ENCODE measurements around the gene DNAH14.
"Not testable (repeated sequence)": the region's sequence is repeated elsewhere in the genome, so short reads cannot be mapped to it uniquely, and the experiment has no call there.

The DNAH14 gene

DNA sequence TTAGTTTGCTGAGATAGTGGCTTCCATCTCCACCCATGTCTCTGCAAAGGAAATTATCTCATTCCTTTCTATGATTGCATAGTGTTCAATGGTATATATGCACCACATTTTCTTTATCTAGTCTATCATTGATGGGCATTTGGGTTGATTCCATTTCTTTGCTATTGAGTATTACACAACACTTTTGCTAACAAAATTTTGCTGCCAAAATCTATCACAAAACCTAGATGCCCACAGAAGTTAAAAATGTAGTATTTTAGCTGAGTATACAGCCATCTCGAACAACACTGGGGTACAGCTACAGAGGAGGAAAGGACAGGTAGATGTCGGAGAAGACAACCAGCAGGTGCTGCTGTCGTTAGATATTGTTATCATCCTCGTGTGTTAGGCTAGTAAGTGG is 430.6 kb downstream of the DNAH14 start:
- DNase-seq: no peak

DNA sequence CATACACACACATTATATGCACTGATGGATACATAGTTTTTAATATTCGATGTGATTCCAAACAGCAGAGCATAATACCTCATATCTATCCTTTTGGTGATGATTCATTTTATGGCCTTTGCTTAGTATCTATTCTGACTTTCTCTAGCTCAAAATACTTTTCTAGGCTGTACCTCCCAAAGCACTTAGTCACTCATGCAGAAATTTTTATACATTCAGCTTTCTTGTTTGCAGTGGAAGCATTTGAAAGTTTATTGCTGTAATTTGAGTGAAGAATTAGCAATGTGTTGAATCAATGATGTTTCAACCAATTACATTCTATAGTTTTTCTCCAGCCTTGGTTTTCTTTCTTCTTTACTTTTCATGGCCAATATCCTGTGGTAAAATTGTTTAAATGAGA is 431.7 kb downstream of the DNAH14 start:
- DNase-seq: no peak

DNA sequence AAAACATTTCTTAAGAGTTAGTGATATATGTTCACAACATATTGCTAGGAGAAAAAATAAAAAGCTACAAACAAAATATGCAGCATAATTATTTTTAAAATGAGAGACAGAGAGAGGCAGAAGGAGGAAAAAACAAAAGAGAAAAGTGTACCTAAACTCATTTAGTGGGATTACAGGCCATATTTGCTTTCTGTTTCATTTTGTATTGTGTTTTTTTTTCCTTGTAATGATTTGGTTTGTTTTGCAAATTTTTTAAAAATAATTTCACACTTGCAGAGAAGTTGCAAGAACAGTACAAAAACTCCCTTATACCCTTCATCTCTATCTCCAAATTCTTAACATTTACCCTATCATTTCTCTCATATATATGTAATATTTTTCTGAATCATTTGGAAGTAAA is 433.3 kb downstream of the DNAH14 start:
- no peak for DNase-seq

DNA sequence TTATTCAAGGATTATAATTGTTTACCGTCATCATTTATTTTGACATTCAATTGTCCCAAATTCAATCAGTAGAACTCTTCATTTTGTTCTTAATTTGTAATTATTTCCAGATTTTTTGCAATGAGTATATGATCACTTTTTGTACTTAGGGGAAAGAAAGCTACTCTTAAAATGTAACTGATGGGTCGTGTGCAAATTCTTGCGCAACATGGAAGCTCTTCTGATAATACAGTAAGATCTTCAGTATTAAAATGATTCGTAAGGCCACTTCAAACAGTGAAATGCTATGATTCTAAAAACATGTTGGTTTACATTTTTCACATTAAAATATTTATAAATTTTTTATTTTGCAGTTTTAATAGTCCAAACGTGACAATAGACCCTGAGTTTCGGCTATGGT is 435.0 kb downstream of the DNAH14 start:
- DNase-seq: no peak

DNA sequence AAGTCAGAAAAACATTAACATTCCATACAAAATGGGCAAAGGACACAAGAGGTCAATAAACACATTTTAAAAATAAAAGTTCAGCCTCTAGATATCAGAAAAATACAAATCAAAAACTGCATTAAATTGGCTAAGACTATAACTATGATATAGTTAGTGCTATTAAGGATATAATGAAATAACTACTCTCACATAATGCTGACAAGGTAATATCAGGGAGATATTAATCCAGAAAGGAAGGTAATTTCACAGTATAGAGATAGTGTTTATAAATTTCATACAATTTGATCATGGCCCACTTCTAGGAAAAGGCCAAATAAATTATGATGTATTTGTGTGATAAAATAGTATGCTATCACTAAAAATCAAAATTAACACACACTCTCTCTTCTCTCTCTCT is 436.5 kb downstream of the DNAH14 start:
- DNase-seq: no peak

DNA sequence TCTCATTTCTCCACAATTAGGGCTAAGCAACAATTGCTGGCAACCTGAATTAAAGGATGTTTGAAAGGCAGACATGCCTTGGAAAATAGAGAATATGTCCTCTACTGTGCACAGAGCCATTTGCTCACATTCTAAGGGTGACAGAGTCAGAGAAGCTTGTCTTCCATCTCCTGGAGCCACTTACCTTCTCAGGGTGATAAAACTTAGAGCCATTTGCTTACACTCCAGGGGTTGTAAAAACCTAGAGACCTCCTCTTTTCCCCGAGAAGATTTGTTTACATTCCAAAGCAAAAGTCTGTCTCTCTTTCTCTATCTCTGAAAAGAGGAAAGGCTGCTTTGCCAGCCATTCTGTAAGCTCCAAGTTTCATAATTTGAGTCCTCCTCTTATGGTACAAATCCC is 437.1 kb downstream of the DNAH14 start:
- no peak for DNase-seq

DNA sequence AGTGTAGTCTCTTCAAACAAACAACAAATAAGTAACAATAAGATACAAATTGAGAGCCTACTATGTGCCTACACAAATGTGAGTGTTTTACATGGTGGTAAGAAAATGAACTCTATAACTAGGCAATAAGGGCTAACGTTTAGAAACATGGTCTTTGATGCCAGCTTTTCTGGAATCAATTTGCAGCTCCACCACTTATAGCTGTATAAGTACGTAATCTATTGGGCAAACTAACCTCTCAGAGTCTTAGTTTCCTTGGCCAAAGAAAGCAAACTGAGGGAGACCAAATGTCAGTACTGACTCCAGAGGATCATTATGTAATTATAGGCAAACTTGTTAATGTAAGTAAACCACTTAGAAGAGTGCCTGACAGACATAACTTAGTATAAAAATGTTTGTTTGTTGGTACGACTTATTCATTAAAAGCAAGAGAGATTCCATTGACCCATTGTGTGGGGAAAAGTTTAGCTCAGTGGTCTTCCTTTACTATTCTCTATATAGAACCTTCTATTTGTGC is 438.6 kb downstream of the DNAH14 start:
- DNase-seq: no peak

DNA sequence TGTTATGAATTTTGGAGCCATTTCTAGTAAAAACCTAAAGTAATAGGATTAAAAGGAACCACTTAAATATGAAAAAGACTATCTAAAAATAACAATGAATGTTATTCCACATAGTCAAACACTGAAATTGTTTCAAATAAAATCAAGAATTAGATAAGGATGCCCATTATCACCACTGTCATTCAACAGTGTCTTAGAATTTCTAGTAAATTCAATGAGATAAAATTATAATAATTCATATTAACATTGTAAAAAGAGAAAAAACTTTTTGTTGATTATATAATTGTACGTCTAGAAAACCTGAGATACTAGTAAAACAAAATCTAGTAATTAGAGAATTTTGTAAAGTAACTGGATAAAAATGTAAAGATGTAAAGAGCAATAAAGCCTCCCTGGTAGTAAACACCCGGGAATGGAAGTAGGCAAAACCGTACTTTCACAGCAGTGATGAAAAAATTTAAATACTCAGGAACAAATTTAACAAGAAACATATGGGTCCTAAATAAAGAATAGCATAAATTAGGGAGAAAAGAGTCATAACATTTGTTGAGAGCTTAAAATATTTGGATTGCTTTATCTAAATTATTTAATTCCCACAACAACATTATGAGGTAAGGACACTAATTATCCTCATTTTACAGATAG is 442.0 kb downstream of the DNAH14 start:
- no peak for DNase-seq

DNA sequence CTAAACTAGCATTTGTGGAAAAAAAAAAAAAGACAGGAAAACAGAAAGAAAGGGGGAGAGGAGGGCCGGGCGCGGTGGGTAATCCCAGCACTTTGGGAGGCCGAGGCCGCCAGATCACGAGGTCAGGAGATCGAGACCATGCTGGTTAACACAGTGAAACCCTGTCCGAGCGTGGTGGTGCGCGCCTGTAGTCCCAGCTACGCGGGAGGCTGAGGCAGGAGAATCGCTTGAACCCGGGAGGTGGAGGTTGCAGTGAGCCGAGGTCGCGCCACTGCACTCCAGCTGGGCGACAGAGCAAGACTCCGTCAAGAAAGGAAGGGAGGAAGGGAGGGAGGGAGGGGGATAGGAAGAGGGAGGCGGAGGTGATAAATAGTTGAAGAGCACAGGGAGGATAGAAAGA is 443.7 kb downstream of the DNAH14 start:
- no peak for DNase-seq

DNA sequence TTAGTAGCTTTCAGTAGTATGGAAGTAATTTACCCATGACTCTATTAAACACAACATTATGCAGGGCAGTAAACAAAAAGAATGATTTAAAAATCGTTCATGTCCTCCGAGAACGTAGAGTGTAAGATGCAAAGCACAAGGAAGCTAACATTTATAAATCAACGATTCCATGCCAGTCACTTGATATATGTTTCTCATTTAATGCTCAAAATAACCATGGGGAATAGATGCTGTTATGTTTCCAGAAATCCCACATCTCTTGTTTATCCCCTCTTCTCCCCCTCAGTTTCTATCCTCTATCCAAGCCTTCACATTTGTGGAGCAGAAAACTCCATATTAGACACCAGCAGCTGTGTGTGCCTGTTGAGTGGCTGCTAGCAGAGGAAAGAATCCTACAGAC is 445.5 kb downstream of the DNAH14 start:
- no peak for DNase-seq

DNA sequence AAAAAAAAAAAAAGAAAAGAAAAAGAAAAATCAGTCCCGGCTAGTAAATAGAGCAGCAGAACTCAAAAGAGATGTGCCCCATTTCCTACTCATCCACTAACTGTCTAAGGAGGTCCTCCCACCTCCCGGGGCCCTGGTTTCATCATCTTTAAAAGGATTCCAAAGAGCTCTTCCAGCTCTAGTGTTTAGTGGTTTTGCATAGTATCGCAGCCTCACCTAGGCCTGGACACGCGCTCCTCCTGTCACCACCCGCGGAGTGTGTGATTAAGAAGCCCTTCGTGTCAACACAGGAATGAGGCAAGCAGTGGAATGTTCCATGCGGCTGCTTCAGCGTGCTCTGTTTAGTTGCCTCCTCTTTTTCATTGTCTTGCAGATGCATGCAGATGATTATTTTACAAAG is 449.4 kb downstream of the DNAH14 start:
- DNase-seq: no peak

DNA sequence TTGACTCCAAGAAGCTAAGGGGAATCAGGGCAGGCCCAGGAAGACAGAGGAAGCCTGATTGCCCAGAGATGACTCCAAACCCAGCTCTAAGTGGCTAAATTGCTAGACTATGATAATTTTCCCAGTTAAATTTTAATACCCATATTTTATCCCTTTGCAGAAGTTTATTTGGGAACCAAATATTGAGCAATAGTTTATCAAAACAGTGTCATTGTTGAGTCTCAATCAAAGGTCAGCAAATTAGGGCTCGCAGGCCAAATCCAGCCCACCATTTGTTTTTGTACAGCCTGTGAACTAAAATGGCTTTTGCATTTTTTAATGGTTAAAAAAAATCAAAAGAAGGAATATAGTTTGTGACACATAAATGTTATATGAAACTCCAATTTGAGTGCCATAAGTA is 451.2 kb downstream of the DNAH14 start:
- no peak for DNase-seq

DNA sequence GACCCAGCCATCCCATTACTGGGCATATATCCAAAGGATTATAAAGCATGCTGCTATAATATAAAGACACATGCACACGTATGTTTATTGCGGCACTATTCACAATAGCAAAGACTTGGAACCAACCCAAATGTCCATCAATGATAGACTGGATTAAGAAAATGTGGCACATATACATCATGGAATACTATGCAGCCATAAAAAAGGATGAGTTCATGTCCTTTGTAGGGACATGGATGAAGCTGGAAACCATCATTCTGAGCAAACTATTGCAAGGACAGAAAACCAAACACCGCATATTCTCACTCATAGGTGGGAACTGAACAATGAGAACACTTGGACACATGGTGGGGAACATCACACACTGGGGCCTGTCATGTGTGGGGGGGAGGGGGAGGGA is 457.4 kb downstream of the DNAH14 start:
- not testable (repeated sequence) for DNase-seq

DNA sequence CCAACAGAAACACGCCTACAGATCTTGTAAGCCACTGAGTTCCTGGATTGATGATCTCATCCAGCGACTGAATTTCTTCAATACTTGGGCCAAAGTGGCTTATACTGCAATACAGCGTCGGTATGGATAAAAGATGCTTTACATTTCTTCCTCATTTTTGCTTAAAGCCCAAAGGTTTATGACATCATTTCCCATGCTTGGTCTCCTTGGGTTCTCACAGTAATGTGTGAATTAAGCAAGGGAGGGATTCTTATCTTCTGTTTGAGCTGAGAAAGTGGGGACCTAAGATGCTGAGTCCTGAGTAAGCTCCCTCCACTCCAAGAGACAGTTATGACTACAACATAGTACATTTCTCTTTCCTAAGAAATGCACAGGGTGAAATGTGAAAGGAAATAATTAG is 458.9 kb downstream of the DNAH14 start:
- no peak for DNase-seq

DNA sequence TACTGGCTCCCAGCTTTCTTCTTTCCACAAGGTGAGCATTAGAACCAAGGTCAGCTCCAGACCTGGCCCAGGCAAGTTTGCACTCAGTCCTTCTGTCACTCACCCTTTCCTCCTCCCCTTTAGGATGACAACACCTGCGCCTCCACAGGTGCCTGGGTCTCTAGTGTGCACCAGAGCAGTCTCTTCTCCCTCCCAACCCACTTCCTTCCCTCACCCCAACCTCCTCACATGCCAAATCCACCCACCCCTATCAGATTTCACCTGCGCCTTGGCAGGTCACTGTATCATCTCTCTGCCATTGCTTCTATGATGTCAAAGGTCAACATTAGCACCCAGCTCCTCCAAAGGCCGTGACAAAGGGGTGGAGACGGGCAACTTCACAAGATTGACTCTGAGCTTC is 460.4 kb downstream of the DNAH14 start:
- DNase-seq: no peak

DNA sequence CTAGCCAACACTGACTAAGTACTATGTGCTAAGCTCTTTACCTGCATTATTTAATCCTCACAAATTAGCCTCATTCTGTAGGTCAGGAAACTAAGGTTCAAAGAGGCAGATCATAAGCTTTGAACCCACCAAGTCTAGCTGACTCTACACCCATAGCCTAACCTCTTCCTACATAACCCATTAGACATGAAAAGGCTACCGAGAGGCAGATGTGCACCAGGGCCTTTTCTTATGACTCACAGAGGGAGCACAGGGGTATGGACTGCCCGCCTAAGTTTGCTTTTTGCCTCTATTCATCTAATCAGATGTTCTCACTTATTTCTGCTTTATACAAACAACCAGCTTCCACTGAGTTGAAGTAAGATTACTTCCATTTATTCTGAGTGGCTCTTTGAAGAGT is 466.9 kb downstream of the DNAH14 start:
- DNase-seq: no peak

DNA sequence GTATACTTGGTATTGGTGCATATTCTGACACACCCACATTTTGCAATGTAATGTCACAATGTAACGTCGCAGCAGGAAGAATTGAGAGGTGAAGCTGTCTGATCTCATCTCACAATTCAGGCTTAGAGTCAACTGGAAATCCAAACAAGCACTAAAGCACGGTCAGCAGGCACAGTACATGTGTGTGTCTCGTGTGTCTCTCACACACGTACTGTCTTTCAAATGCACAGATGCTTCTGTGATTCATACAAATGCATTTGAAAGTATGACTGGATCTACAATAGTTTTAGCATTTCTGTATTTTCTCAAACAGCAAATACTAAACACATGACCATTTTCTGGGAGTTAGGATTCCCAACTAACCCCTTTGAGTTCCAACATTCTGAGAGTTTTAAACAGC is 471.5 kb downstream of the DNAH14 start:
- DNase-seq: no peak

DNA sequence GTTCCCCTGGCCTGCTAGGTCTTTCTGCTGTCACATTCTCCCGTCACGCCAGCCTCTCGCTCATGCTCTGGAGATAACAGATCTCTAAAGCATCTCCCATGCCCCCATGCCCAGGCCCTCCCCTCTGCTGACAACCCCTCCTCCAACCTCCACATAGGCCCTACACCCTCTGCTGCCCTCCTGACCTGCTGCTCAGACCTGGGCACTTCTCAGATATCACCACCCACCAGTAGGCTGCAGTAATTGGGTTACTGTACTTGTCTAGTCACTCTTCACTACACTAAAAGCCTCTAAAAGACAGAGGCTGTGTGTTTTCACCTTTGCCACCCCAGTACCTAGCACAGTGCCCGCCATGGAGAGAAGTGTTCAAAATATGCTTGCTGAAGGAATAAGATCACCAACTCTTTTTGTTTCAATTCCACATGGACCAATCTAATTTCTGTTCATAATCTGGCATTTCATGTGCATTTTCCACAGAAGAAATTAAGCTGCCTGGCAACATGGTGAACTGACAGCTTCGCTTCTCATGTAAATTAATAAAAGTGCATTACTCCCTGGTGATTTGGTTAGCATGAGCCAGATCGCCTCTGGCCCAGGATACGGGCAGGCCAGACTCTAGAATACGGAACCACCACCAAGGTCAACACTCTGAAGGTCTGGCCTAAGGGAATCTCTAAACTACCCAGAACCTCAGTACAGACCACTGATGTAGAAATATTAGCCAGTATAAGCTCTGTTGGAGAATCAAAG is 477.7 kb downstream of the DNAH14 start:
- no peak for DNase-seq

DNA sequence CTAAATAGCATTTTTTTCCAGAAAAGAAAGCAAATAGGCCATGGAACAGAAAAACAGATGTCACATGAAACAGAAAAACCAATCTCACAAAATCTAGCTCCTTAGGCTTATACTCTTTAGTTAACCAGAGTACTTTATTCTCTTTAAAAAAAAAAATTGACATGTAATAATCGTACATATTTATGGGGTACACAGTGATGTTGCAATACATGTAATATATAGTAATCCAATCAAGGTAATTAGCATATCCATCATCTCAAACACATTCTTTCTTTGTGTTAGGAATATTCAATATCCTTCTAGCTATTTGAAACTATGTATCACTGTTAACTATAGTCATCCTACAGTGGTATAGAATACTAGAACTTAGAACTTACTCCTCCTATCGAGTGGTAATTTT is 478.3 kb downstream of the DNAH14 start:
- no peak for DNase-seq

DNA sequence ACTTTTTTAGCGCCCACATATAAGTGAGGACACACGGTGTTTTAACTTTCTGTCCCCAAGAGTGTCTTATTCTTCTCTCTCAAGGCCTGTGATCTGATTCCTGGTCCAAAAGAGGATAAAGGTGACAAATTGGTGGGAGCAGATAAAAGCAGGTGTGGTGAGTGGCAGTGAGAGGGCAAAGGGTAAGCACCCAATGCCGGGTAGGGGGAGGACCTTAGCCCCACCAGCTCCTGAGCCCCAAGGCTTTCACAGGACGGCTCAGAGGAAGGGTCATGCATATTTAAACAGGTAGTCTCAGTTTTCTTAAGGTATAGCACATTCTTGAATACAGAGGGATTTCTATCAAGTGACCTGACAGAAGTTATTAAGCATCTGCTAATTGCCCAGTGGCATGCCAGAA is 478.8 kb downstream of the DNAH14 start:
- no peak for DNase-seq

DNA sequence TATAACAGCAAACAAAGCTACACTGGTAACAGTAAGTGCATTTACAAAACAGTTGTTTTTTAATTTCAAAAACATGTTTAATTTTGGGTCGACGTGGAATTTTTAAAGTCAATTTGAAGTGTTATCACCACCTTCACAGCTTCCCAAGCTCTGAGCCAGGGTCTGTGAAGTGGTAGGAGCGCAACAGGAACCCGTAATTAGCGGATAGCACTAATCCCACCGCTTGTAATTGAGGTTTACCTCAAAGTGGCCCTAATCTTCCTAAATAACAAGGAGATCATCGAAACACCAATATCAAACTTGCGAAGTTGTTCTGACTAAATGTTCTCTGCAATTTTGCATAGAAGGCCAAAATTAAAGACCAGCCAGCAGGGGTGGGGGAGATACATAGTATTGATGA is 479.6 kb downstream of the DNAH14 start:
- no peak for DNase-seq

DNA sequence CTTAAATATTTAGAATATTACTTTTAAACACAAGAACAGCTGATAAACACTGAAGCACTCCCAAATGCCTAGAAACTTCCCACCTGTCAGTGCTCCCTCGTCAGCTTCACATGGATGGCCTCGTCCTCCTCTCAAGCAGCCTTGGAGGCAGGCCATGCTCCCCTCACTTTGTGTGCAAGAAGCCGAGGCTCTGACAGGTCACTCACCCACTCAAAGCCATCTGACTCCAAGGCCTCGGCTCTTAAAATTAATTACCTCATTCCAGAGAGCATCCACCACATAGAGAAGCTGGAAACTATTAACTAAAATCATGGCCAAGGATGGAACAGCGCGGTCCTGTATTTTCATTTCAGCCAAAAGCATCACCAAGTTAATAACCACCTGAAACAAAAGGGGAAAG is 480.6 kb downstream of the DNAH14 start:
- no peak for DNase-seq

DNA sequence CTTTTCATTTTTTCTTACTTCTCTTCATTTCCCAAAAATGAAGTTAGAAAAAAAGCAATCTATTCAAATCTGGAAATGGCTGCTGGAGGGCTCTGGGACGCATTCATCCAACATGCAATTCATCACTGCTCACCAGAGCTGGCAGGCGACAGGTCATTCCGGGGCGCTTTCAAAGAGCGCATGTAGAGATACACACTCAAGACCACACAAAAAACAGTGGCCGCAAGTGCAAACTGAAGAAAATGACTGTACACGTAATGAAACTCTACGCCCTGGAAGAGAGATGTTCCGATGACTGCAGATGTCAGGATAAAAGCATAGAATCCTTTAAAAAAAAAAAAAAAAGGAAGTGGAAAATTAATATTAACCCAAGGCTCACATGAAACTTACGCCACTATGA is 482.8 kb downstream of the DNAH14 start:
- DNase-seq: no peak

DNA sequence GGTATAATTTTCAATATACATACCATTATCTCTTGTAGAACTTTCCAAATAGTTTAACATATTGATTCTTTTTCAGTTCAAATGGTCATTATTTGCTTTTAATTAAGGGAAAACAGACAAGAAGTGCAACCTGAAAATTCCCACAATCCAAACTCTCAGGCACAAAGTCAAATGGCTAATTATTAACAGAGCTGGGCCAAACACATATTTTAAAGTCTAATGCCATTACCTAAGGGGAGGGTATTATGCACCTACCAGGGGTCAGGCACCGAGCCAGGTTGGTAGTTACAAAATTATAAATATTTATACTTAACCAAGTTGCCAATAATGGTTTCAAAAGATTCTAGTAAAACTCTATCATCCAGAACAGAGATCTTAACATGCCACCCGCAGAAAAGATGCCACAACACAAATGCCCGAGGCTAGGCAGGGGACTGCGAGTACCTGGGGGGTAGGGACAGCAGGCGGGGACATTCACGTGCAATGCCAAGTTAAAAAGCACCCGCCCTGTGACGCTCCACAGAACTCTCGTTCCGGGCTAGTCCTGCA is 483.4 kb downstream of the DNAH14 start:
- no peak for DNase-seq
